ENCODE data around the gene IGFL2. TPM values are rescaled to one million over a fixed set of nuclear protein-coding genes. Genes with fewer than 3 reads are reported as not detected.

IGFL2 gene
- total RNA-seq, 2 experiments from 2014 or later = not detected

DNA sequence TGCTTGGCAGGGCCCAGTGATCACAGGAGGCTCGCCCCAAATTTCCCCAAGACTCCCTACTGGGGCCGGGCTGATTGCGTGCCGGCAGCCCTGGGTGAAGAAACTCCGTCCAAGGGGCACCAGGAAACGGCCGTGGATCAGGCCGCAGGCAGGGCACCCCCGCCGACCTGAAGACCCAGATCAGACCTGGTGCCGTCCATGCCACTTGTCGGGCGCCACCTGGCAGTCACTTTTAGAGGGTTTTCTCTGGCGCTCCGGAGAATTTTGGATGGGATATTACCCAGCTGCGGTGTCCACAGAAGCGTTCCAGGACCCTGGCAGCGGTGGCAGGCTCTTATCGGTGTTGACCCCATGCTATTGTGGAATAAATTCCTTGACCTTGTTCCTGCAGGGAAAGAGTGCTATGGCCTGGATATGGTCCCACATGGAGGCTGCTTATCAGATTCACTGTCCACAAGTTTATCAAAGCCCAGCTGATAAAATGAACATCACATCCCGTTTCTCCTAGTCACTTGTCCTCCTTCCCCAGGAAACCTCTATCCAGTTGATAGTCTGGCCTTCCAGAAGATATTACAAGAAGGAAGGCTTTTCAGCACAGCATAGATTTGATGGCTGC lies 38.2 kb downstream of the IGFL2 start:
- Histone ChIP-seq H2AFZ (ENCODE audit: low read length) (no peak overlapping the region), H3K4me2 (ENCODE audit: low read length) (no peak overlapping the region), H3K9me2 (ENCODE audit: insufficient read depth, low read length) (no peaks in the 10 kb centered on the region), H3K4me1 (ENCODE audit: insufficient read depth, low read length, poor library complexity, severe bottlenecking) (peaks cover 5% of the 10 kb centered on the region), H3K79me2 (ENCODE audit: insufficient read depth, low read depth, low read length) (no peaks in the 10 kb centered on the region), H3K4me3 (ENCODE audit: low read depth, low read length, poor library complexity, severe bottlenecking) (no peak overlapping the region), H3K27ac (ENCODE audit: low read depth, low read length, poor library complexity, severe bottlenecking) (no peak overlapping the region), H4K20me1 (ENCODE audit: insufficient read depth, low read length) (no peaks in the 10 kb centered on the region), H3K36me3 (ENCODE audit: insufficient read depth, low read length) (no peaks in the 10 kb centered on the region), H3K9me3 (ENCODE audit: low read length) (no peaks in the 10 kb centered on the region)
- TF ChIP-seq EZH2phosphoT487 (IDR thresholded peaks at IDR 0.05; ENCODE audit: borderline replicate concordance, low read depth, low read length) = no peak
- TF ChIP-seq, protein P1, sequence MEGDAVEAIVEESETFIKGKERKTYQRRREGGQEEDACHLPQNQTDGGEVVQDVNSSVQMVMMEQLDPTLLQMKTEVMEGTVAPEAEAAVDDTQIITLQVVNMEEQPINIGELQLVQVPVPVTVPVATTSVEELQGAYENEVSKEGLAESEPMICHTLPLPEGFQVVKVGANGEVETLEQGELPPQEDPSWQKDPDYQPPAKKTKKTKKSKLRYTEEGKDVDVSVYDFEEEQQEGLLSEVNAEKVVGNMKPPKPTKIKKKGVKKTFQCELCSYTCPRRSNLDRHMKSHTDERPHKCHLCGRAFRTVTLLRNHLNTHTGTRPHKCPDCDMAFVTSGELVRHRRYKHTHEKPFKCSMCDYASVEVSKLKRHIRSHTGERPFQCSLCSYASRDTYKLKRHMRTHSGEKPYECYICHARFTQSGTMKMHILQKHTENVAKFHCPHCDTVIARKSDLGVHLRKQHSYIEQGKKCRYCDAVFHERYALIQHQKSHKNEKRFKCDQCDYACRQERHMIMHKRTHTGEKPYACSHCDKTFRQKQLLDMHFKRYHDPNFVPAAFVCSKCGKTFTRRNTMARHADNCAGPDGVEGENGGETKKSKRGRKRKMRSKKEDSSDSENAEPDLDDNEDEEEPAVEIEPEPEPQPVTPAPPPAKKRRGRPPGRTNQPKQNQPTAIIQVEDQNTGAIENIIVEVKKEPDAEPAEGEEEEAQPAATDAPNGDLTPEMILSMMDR (conservative IDR thresholded peaks at IDR 0.05; ENCODE audit: low read length) = no peak
- CTCF ChIA-PET (ENCODE audit: unreplicated experiment) = no interaction called here
- no peak for DNase-seq (ENCODE audit: low spot score)
- intact Hi-C loops (cut with micrococcal nuclease; ENCODE audit: unreplicated experiment) = loop anchor here (10.0 kb wide), 1 partner anchor 161 kb away; the partner anchor contains the start of gene PGLYRP1
- POLR2A ChIA-PET = no interaction called here
- no TSS peak for BruUV-seq (replicated peaks)

DNA sequence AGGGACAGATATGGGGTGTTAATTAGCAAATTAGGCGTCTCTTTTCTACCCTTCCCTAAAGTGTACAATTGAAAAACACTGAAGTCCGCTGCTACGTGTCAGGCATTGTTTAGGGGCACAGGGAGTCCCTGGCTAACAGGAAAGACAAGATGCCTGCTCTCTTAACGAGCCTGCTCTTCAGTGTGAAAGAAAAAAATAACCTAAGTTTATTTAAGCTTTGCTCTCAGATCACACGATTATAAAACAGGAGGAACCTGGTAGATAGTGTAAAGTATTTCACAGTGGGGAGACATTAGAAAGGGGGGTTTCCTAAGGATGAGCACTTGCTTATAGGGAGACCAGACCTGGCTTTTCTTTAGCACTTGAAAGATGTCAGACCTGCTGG lies 38.7 kb downstream of the IGFL2 start:
- ChIA-PET CTCF (ENCODE audit: unreplicated experiment) (no interaction called here), POLR2A (no interaction called here)
- H3K4me2 ChIP-seq (ENCODE audit: low read length) = no peak overlapping the region
- H3K9me2 ChIP-seq (ENCODE audit: insufficient read depth, low read length) = no peaks in the 10 kb centered on the region
- no TSS peak for BruUV-seq (replicated peaks)
- H2AFZ ChIP-seq (ENCODE audit: low read length) = no peak overlapping the region
- TF ChIP-seq, protein P1 (conservative IDR thresholded peaks at IDR 0.05; ENCODE audit: low read length) = no peak
- no peak for TF ChIP-seq EZH2phosphoT487 (IDR thresholded peaks at IDR 0.05; ENCODE audit: borderline replicate concordance, low read depth, low read length)
- no peak overlapping the region for H3K27ac ChIP-seq (ENCODE audit: low read depth, low read length, poor library complexity, severe bottlenecking)
- H4K20me1 ChIP-seq (ENCODE audit: insufficient read depth, low read length) = no peaks in the 10 kb centered on the region
- H3K36me3 ChIP-seq (ENCODE audit: insufficient read depth, low read length) = no peaks in the 10 kb centered on the region
- no peaks in the 10 kb centered on the region for H3K79me2 ChIP-seq (ENCODE audit: insufficient read depth, low read depth, low read length)
- no peaks in the 10 kb centered on the region for H3K9me3 ChIP-seq (ENCODE audit: low read length)
- DNase-seq (ENCODE audit: low spot score) = no peak
- intact Hi-C loops (cut with micrococcal nuclease; ENCODE audit: unreplicated experiment) = loop anchor here (10.0 kb wide), 1 partner anchor 162 kb away; the partner anchor contains the start of gene PGLYRP1
- peaks cover 5% of the 10 kb centered on the region for H3K4me1 ChIP-seq (ENCODE audit: insufficient read depth, low read length, poor library complexity, severe bottlenecking)
- H3K4me3 ChIP-seq (ENCODE audit: low read depth, low read length, poor library complexity, severe bottlenecking) = no peak overlapping the region

All from OCI-LY7 (cell line).